ENCODE data around the gene SYT11. TPM values are rescaled to one million over a fixed set of nuclear protein-coding genes. Genes with fewer than 3 reads are reported as not detected.
"Not testable (repeated sequence)": the region's sequence is repeated elsewhere in the genome, so short reads cannot be mapped to it uniquely, and the experiment has no call there.

Gene SYT11
- total RNA-seq, 1 donor from 2014 or later: 15.4 TPM

DNA sequence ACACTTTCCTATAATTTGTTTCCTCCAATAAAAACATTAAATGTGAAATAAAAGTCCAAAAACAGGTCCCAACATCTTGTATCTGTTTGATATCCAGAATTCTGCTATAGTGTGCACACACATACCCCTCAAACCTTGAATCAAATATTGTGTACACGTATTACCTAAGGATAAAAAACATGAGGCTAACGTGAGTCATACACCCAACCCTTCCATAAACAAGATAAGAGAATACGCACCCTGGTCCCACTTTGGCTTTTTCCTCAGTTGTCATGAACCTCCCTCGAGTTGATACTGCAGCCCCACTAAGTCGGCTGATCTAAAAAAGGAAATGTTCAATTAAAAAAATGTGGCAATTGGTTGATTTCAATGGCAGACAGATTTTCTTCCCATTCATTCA is 69.7 kb downstream of the SYT11 start:
- H3K4me3 Mint-ChIP-seq (ENCODE audit: unreplicated experiment): peak overlapping the region; percentile 5
- H3K4me1 Mint-ChIP-seq (ENCODE audit: unreplicated experiment): peaks cover 20% of the 10 kb centered on the region

DNA sequence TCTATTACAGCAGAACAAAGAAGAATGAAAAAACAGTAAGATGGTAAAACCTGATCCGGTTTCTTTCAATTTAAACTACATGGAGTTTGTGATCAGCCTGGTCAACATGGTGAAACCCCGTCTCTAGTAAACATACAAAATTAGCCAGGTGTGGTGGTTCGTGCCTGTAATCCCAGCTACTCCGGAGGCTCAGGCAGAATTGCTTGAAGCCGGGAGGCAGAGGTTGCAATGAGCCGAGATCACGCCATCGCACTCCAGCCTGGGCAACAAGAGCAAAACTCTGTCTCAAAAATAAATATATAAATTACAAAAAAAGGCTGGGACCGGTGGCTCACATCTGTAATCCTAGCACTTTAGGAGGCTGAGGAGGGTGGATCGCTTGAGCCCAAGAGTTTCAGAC is 71.4 kb downstream of the SYT11 start:
- H3K27me3 Mint-ChIP-seq (ENCODE audit: unreplicated experiment); DNase-seq (ENCODE audit: low spot score); H3K9me3 Mint-ChIP-seq (ENCODE audit: unreplicated experiment); H3K27ac Mint-ChIP-seq (ENCODE audit: unreplicated experiment); H3K4me3 Mint-ChIP-seq (ENCODE audit: unreplicated experiment): not testable (repeated sequence)
- Mint-ChIP-seq H3K36me3 (ENCODE audit: low read depth, unreplicated experiment) (peaks cover 34% of the 10 kb centered on the region), H3K4me1 (ENCODE audit: unreplicated experiment) (peaks cover 20% of the 10 kb centered on the region)

More for the DNA sequence above, 69.7 kb downstream of the SYT11 start:
- no peak for DNase-seq (ENCODE audit: low spot score)
- TF ChIP-seq, protein P1, sequence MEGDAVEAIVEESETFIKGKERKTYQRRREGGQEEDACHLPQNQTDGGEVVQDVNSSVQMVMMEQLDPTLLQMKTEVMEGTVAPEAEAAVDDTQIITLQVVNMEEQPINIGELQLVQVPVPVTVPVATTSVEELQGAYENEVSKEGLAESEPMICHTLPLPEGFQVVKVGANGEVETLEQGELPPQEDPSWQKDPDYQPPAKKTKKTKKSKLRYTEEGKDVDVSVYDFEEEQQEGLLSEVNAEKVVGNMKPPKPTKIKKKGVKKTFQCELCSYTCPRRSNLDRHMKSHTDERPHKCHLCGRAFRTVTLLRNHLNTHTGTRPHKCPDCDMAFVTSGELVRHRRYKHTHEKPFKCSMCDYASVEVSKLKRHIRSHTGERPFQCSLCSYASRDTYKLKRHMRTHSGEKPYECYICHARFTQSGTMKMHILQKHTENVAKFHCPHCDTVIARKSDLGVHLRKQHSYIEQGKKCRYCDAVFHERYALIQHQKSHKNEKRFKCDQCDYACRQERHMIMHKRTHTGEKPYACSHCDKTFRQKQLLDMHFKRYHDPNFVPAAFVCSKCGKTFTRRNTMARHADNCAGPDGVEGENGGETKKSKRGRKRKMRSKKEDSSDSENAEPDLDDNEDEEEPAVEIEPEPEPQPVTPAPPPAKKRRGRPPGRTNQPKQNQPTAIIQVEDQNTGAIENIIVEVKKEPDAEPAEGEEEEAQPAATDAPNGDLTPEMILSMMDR (IDR thresholded peaks at IDR 0.05; ENCODE audit: unreplicated experiment): no peak
- no peaks in the 10 kb centered on the region for H3K27me3 Mint-ChIP-seq (ENCODE audit: unreplicated experiment)
- H3K36me3 Mint-ChIP-seq (ENCODE audit: low read depth, unreplicated experiment): peaks cover 39% of the 10 kb centered on the region
- H3K9me3 Mint-ChIP-seq (ENCODE audit: unreplicated experiment): no peaks in the 10 kb centered on the region
- H3K27ac Mint-ChIP-seq (ENCODE audit: unreplicated experiment): no peak overlapping the region

GRCh38 chr1:155931332-155932038 is 72.1 kb downstream of the SYT11 start:
- TF ChIP-seq, protein P1 (IDR thresholded peaks at IDR 0.05; ENCODE audit: unreplicated experiment): no peak
- peak overlapping the region; percentile 51 for H3K4me3 Mint-ChIP-seq (ENCODE audit: unreplicated experiment)
- no peak overlapping the region for H3K27ac Mint-ChIP-seq (ENCODE audit: unreplicated experiment)
- no peaks in the 10 kb centered on the region for H3K27me3 Mint-ChIP-seq (ENCODE audit: unreplicated experiment)
- peaks cover 20% of the 10 kb centered on the region for H3K4me1 Mint-ChIP-seq (ENCODE audit: unreplicated experiment)
- no peak for DNase-seq (ENCODE audit: low spot score)
- peaks cover 28% of the 10 kb centered on the region for H3K36me3 Mint-ChIP-seq (ENCODE audit: low read depth, unreplicated experiment)
- H3K9me3 Mint-ChIP-seq (ENCODE audit: unreplicated experiment): no peaks in the 10 kb centered on the region

DNA sequence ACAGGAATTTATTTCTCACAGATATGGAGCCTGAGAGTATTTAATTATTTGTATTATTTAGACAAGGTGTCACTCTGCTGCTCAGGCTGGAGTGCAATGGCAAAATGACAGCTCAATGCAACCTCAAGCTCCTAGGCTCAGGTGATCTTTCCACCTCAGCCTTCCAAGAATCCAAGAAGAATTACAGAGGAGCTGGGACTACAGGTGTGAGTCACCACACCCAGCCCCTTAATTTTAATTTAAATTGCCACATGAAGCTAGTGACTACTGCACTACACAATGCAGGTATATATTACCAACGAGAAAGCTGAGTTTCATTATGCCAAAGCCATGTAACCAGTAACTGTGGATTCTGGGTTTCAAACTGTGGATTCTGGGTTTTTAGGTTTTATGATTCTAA is 72.7 kb downstream of the SYT11 start:
- DNase-seq (ENCODE audit: low spot score): no peak
- H3K27ac Mint-ChIP-seq (ENCODE audit: unreplicated experiment): no peak overlapping the region
- TF ChIP-seq, protein P1 (IDR thresholded peaks at IDR 0.05; ENCODE audit: unreplicated experiment): no peak
- peak overlapping the region; percentile 51 for H3K4me3 Mint-ChIP-seq (ENCODE audit: unreplicated experiment)
- peaks cover 20% of the 10 kb centered on the region for H3K4me1 Mint-ChIP-seq (ENCODE audit: unreplicated experiment)
- peaks cover 23% of the 10 kb centered on the region for H3K36me3 Mint-ChIP-seq (ENCODE audit: low read depth, unreplicated experiment)
- no peaks in the 10 kb centered on the region for H3K9me3 Mint-ChIP-seq (ENCODE audit: unreplicated experiment)
- H3K27me3 Mint-ChIP-seq (ENCODE audit: unreplicated experiment): no peaks in the 10 kb centered on the region

- H3K4me1 Mint-ChIP-seq (ENCODE audit: unreplicated experiment): peaks cover 20% of the 10 kb centered on the region
- H3K9me3 Mint-ChIP-seq (ENCODE audit: unreplicated experiment): no peaks in the 10 kb centered on the region
- DNase-seq (ENCODE audit: low spot score): no peak
- H3K27ac Mint-ChIP-seq (ENCODE audit: unreplicated experiment): no peak overlapping the region
- peaks cover 19% of the 10 kb centered on the region for H3K36me3 Mint-ChIP-seq (ENCODE audit: low read depth, unreplicated experiment)
- no peak overlapping the region for H3K4me3 Mint-ChIP-seq (ENCODE audit: unreplicated experiment)
- no peaks in the 10 kb centered on the region for H3K27me3 Mint-ChIP-seq (ENCODE audit: unreplicated experiment)
- TF ChIP-seq, protein P1 (IDR thresholded peaks at IDR 0.05; ENCODE audit: unreplicated experiment): no peak
Observed at GRCh38 chr1:155932487-155932886, 73.1 kb downstream of the SYT11 start.

Measured in endothelial cell (in vitro differentiated cells).